T-cell (primary cell): ENCODE data around the gene ZNF805. TPM values are rescaled to one million over a fixed set of nuclear protein-coding genes. Genes with fewer than 3 reads are reported as not detected.
"Not testable (repeated sequence)": the region's sequence is repeated elsewhere in the genome, so short reads cannot be mapped to it uniquely, and the experiment has no call there.

Source experiments
- ATAC-seq, 4 experiments: fragments of 200-7000 bp in 3 of 4; fragments of 150-1000 bp in 1 of 4; cut with Tn5 transposase; replicated peaks in 1 of 4; 1 replicate in 3 of 4; 2 replicates in 1 of 4; pipeline ENCODE4 v1.10.0; 2021; ENCODE audit warnings: moderate library complexity in 3 of 4, mild to moderate bottlenecking in 2 of 4, moderate number of reproducible peaks in 1 of 4
- CTCF ChIA-PET, 2 donors: fragments of 300-600 bp; sonication (Branson Sonifier 250); formaldehyde crosslinking; loops; one replicate each; lab custom pipeline; 2022; ENCODE audit warnings: antibody characterized with exemption in 2 of 2; lab: Charles Lee
- POLR2A ChIA-PET, 2 donors: fragments of 300-600 bp; sonication (Branson Sonifier 250); formaldehyde crosslinking; loops; one replicate each; lab custom pipeline; 2022; ENCODE audit warnings: antibody characterized with exemption in 2 of 2; lab: Charles Lee
- DNase-seq, 35 experiments: peaks; one replicate each; pipeline versions ENCODE4 v3.0.0 to v3.0.0-alpha.2; 2013 to 2023
- H3K27ac ChIP-seq: one replicate; pipeline ENCODE4 v1.5.1; 2013; ENCODE audit warnings: low read length
- H3K27me3 ChIP-seq, 2 experiments: replicated peaks in 1 of 2; 1 replicate in 1 of 2; 2 replicates in 1 of 2; pipeline versions ENCODE4 v1.6.1 to v1.7.0; 2013; ENCODE audit warnings: low read length in 1 of 2, mixed read lengths in 1 of 2; ENCODE audit not compliant: control insufficient read depth in 2 of 2, insufficient read depth in 2 of 2; ENCODE audit errors: extremely low read depth in 1 of 2
- H3K36me3 ChIP-seq, 2 donors: 1 replicate in 1 of 2; 2 replicates in 1 of 2; pipeline versions ENCODE4 v1.6.1 to v1.7.0; 2013; ENCODE audit warnings: low read length in 1 of 2; ENCODE audit not compliant: control insufficient read depth in 2 of 2, insufficient read depth in 1 of 2; ENCODE audit errors: extremely low read depth in 1 of 2
- H3K4me1 ChIP-seq, 2 experiments: 1 replicate in 1 of 2; 2 replicates in 1 of 2; pipeline versions ENCODE4 v1.6.1 to v1.7.0; 2013; ENCODE audit warnings: low read length in 2 of 2, mixed read lengths in 1 of 2; ENCODE audit not compliant: insufficient read depth in 2 of 2, control insufficient read depth in 1 of 2; ENCODE audit errors: extremely low read depth in 1 of 2
- H3K4me3 ChIP-seq, 2 donors: 1 replicate in 1 of 2; 2 replicates in 1 of 2; pipeline versions ENCODE4 v1.5.1 to v1.7.0; 2013; ENCODE audit warnings: mild to moderate bottlenecking in 2 of 2, low read length in 1 of 2, moderate library complexity in 1 of 2; ENCODE audit not compliant: control insufficient read depth in 1 of 2; ENCODE audit errors: extremely low read depth in 1 of 2
- H3K9me3 ChIP-seq: 2 replicates; pipeline ENCODE4 v1.7.0; 2013
- H3K27ac Mint-ChIP-seq, 2 donors: one replicate each; pipeline ENCODE4 v1.8.0; 2020 to 2021; ENCODE audit warnings: mild to moderate bottlenecking in 2 of 2, mixed read lengths in 2 of 2
- H3K27me3 Mint-ChIP-seq, 2 donors: one replicate each; pipeline ENCODE4 v1.8.0; 2021 to 2022; ENCODE audit warnings: mixed read lengths in 2 of 2
- H3K36me3 Mint-ChIP-seq: one replicate; pipeline ENCODE4 v1.8.0; 2021; ENCODE audit warnings: mixed read lengths
- H3K4me1 Mint-ChIP-seq, 3 donors: one replicate each; pipeline ENCODE4 v1.8.0; 2020 to 2022; ENCODE audit warnings: mixed read lengths in 3 of 3, mild to moderate bottlenecking in 1 of 3
- H3K4me3 Mint-ChIP-seq, 3 donors: one replicate each; pipeline ENCODE4 v1.8.0; 2020 to 2022; ENCODE audit warnings: mild to moderate bottlenecking in 3 of 3, mixed read lengths in 3 of 3, moderate library complexity in 3 of 3
- H3K9me3 Mint-ChIP-seq, 3 donors: one replicate each; pipeline ENCODE4 v1.8.0; 2020 to 2022; ENCODE audit warnings: mixed read lengths in 3 of 3
- WGBS: methylation state at CpG from one replicate; pipeline ENCODE4 v1.1.5; 2013; ENCODE audit warnings: missing lambda C conversion rate; ENCODE audit not compliant: insufficient coverage; 5-methylcytosine and 5-hydroxymethylcytosine counted together
- total RNA-seq, 35 experiments: library from RNA in 6 of 35; stranded (reverse) in 6 of 35; fragments of 120-200 nt in 1 of 35; gene quantifications; one replicate each; pipeline versions ENCODE4 v1.2.1 to v1.2.4 and lab custom pipeline; 2013 to 2026

ZNF805 gene
- total RNA-seq, 5 donors from 2014 or later (not counting 1 experiment from before 2014, with no cell fraction given): 18.6 to 30.6 (median 19.3) TPM

DNA sequence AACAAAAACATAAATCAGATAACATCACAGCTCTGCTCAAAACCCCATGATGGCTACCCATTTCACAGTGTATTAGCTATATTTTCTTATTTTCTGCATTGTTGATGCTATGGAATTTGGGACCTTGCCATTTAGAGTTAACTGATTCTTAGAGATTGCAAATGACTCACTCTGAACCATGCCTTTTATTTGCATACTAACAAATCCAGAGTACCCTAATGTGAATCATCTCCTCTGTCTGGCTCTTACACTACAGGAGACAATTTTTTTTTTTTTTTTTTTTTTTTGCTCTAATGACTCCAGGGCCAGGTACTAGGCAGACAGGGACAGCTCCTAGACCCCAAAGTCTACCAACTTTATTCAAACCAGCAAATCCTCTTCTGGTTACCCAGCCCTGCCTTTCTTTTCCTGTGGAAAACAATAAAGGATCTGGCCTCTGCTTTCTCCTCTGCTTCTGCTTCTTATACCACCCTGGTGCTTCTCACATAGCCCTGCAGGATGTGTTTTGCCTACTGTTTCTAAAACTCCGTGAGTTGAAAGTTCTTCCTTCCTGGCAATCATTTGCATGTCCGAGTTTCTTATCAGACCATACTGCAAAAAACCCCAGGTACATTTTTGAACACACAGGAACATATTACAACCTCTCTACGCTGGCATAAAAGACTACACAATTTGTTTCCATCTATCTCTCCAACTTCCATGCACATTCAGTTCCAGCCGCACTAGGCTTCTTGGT lies 29.3 kb downstream of the ZNF805 start:
- H3K36me3 ChIP-seq: peaks cover 0 to 5% of the 10 kb centered on the region in 2 donors
- H3K27ac ChIP-seq: no peak overlapping the region
- whole genome bisulfite sequencing: 73% methylated on average over 3 of the region's 4 CpGs
- no peak overlapping the region for H3K4me3 Mint-ChIP-seq
- H3K27me3 ChIP-seq: no peaks in the 10 kb centered on the region
- H3K36me3 Mint-ChIP-seq: peaks cover 65% of the 10 kb centered on the region
- ChIA-PET CTCF (no interaction called here), POLR2A (no interaction called here)
- H3K27me3 Mint-ChIP-seq: no peaks in the 10 kb centered on the region
- H3K9me3 ChIP-seq: no peaks in the 10 kb centered on the region
- DNase-seq: no peak
- H3K4me3 ChIP-seq: no peak overlapping the region
- no peak overlapping the region for H3K27ac Mint-ChIP-seq
- no peaks in the 10 kb centered on the region for H3K4me1 ChIP-seq
- H3K4me1 Mint-ChIP-seq: peaks cover 0 to 2% (median 2%) of the 10 kb centered on the region in 3 donors
- peaks cover 7 to 25% (median 13%) of the 10 kb centered on the region in 3 donors for H3K9me3 Mint-ChIP-seq
- ATAC-seq: no peak

DNA sequence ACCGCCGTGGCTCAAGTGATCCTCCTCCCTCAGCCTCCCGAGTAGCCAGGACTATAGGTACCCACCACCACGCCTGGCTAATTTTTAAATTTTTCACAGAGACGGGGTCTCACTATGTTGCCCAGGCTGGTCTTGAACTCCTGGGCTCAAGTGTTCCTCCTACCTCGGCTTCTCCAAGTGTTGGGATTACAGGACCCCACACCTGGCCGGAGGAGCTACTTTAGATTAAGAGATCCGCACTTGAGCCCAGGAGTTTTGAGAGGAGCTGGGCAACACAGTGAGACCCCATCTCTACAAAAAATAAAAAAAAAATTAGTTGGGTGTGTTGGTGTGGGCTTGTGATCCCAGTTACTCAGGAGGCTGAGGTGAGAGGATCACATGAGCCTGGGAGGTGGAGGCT lies 30.8 kb downstream of the ZNF805 start:
- H3K27me3 Mint-ChIP-seq: no peaks in the 10 kb centered on the region

DNA sequence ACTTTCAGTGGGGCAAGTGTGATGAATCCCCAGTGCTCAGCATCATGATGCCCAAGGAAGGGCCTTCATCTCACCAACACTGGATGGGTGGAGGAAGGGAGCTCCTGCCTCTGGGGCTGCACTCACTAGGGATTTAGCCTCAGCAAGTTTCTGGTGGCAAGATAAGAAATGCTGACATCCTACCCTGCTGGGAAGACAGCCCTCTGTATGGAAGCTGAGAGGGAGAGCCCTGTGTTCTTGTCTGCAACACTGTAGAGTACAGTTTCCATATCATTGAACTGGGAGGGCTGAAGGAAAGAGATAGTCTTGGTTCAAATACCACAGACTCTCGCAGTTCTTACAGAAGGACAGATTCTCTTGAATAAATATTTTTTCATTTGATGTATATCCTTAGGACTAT lies 32.6 kb downstream of the ZNF805 start:
- Histone ChIP-seq H3K27ac (no peak overlapping the region), H3K36me3 (peaks cover 0 to 5% of the 10 kb centered on the region in 2 donors), H3K9me3 (no peaks in the 10 kb centered on the region), H3K4me3 (no peak overlapping the region), H3K4me1 (no peaks in the 10 kb centered on the region), H3K27me3 (no peaks in the 10 kb centered on the region)
- POLR2A ChIA-PET: no interaction called here
- H3K27ac Mint-ChIP-seq: no peak overlapping the region
- H3K4me1 Mint-ChIP-seq: no peaks in the 10 kb centered on the region
- no peaks in the 10 kb centered on the region for H3K27me3 Mint-ChIP-seq
- peaks cover 0 to 9% (median 0%) of the 10 kb centered on the region in 3 donors for H3K9me3 Mint-ChIP-seq
- no CpG with 5 or more reads among the region's 1 CpG for WGBS
- H3K4me3 Mint-ChIP-seq: no peak overlapping the region
- no peak for DNase-seq
- CTCF ChIA-PET: no interaction called here
- no peak for ATAC-seq
- peaks cover 57% of the 10 kb centered on the region for H3K36me3 Mint-ChIP-seq

More for the DNA sequence above, 30.8 kb downstream of the ZNF805 start:
- H3K36me3 ChIP-seq: peaks cover 0 to 5% of the 10 kb centered on the region in 2 donors
- Mint-ChIP-seq H3K36me3 (peaks cover 65% of the 10 kb centered on the region), H3K27ac (no peak overlapping the region), H3K4me3 (no peak overlapping the region), H3K9me3 (peaks cover 3 to 18% (median 9%) of the 10 kb centered on the region in 3 donors), H3K4me1 (no peaks in the 10 kb centered on the region)
- H3K27ac ChIP-seq: no peak overlapping the region
- ChIA-PET CTCF (no interaction called here), POLR2A (no interaction called here)
- 100% methylated on average over 6 of the region's 8 CpGs for WGBS
- DNase-seq: no peak
- no peak for ATAC-seq
- no peaks in the 10 kb centered on the region for H3K27me3 ChIP-seq
- H3K4me1 ChIP-seq: no peaks in the 10 kb centered on the region
- H3K4me3 ChIP-seq: no peak overlapping the region
- no peaks in the 10 kb centered on the region for H3K9me3 ChIP-seq

- ChIA-PET CTCF (no interaction called here), POLR2A (interaction anchor here in 1 of 2 donors (1.1 kb wide), 1 partner anchor 573 kb away, joined by 3 read pairs; the partner anchor contains the start of gene ZNF587)
- no peaks in the 10 kb centered on the region for H3K27me3 ChIP-seq
- no peak for ATAC-seq
- Mint-ChIP-seq H3K4me1 (peaks cover 6 to 7% (median 6%) of the 10 kb centered on the region in 3 donors), H3K4me3 (no peak overlapping the region), H3K36me3 (peaks cover 46% of the 10 kb centered on the region), H3K27ac (no peak overlapping the region), H3K9me3 (peaks cover 0 to 7% (median 0%) of the 10 kb centered on the region in 3 donors), H3K27me3 (no peaks in the 10 kb centered on the region)
- H3K36me3 ChIP-seq: no peaks in the 10 kb centered on the region
- no peaks in the 10 kb centered on the region for H3K9me3 ChIP-seq
- no peak overlapping the region for H3K27ac ChIP-seq
- no peak for DNase-seq
- H3K4me1 ChIP-seq: peaks cover 11 to 16% of the 10 kb centered on the region in 2 experiments
- H3K4me3 ChIP-seq: no peak overlapping the region
- no CpG with 5 or more reads among the region's 1 CpG for WGBS
Measured at GRCh38 chr19:57276430-57276829, 36.0 kb downstream of the ZNF805 start.

DNA sequence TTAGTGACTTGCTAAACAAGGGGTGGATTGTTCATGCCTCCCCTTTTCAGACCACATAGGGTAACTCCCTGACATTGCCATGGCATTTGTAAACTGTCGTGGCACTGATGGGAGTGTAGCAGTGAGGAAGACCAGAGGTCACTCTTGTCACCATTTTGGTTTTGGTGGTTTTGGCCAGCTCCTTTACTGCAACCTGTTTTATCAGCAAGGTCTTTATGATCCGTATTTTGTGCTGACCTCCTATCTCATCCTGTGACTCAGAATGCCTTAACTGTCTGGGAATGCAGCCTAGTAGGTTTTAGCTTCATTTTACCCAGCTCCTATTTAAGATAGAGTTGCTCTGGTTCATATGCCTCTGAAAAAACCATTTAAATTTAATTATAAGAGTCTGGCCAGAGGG lies 38.0 kb downstream of the ZNF805 start:
- ATAC-seq, H3K27me3 Mint-ChIP-seq, DNase-seq, H3K4me3 ChIP-seq, H3K9me3 Mint-ChIP-seq, POLR2A ChIA-PET, H3K9me3 ChIP-seq, CTCF ChIA-PET, H3K27ac Mint-ChIP-seq, H3K4me3 Mint-ChIP-seq, H3K27me3 ChIP-seq, H3K27ac ChIP-seq, H3K36me3 ChIP-seq: not testable (repeated sequence)
- no CpG with 5 or more reads among the region's 2 CpGs for WGBS
- H3K36me3 Mint-ChIP-seq: peaks cover 35% of the 10 kb centered on the region
- H3K4me1 Mint-ChIP-seq: peaks cover 23 to 25% (median 24%) of the 10 kb centered on the region in 3 donors
- H3K4me1 ChIP-seq: peaks cover 20 to 34% of the 10 kb centered on the region in 2 experiments

DNA sequence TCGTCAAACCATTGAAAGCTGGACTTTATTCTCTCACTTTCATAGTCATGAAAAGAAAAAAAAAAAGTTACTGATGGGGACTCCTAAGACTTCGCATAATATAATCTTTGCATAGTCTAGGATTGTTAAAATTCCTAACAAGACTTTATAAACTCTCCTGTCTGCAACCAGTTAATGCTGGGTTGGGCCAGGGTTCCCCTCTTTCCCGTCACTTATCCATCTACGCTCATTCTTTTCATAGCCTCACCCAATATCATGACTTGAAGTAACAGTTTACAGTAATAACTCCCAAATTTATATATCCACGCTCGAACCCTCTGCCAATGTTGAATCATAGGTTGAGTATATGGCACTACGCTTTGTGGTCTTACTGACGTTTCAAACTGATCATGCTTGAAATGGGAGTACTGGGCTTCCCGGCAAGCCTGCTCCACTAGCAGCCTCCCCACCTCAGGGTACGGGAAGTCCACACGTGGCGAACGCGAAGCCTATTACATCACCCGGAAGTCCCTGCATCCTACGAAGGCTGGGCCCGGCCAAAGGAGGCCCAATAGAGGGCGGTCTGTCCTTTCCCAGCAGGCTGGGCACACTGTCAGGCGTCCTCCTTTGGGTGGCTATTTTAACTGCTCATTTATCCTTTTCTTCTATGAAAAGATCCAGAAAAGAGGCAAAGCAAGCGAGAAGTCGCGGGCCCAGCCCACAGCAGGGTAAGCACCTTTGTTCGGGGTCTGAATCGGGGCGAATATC lies 39.2 kb downstream of the ZNF805 start:
- Histone ChIP-seq H3K4me3 (peak overlapping the region; percentile 59 to 65), H3K27ac (peak overlapping the region; percentile 96), H3K4me1 (peaks cover 20 to 34% of the 10 kb centered on the region in 2 experiments), H3K27me3 (no peaks in the 10 kb centered on the region), H3K36me3 (peaks cover 0 to 8% of the 10 kb centered on the region in 2 donors), H3K9me3 (no peaks in the 10 kb centered on the region)
- WGBS: 0% methylated on average over 14 of the region's 25 CpGs
- H3K4me1 Mint-ChIP-seq: peaks cover 25 to 33% (median 27%) of the 10 kb centered on the region in 3 donors
- H3K27ac Mint-ChIP-seq: no peak overlapping the region
- ChIA-PET CTCF (no interaction called here), POLR2A (no interaction called here)
- no peaks in the 10 kb centered on the region for H3K27me3 Mint-ChIP-seq
- ATAC-seq: peak; percentile 71 to 79 (median 75)
- H3K36me3 Mint-ChIP-seq: peaks cover 31% of the 10 kb centered on the region
- peak in 32 of 35 experiments; percentile 64 to 89 (median 74) for DNase-seq
- no peak overlapping the region for H3K4me3 Mint-ChIP-seq
- peaks cover 0 to 2% (median 0%) of the 10 kb centered on the region in 3 donors for H3K9me3 Mint-ChIP-seq
